WTC11 (cell line): Measurements from ENCODE around the gene DMD. TPM values are rescaled to one million over a fixed set of nuclear protein-coding genes. Genes with fewer than 3 reads are reported as not detected.

Experiments
- ATAC-seq: fragments of 200-7000 bp; cut with Tn5 transposase; 2 replicates; pipeline ENCODE4 v1.10.0; 2021; ENCODE audit warnings: mild to moderate bottlenecking, moderate library complexity
- CTCF ChIA-PET: fragments of 300-600 bp; sonication (Branson Sonifier 250); formaldehyde crosslinking; loops from one replicate; lab custom pipeline; 2021; ENCODE audit warnings: antibody characterized with exemption; lab: Charles Lee
- POLR2A ChIA-PET: fragments of 350-600 bp; sonication (Branson Sonifier 250); formaldehyde crosslinking; loops from one replicate; lab custom pipeline; 2021; ENCODE audit warnings: antibody characterized with exemption; lab: Charles Lee
- DNase-seq: peaks from one replicate; pipeline ENCODE4 v3.0.0; 2021; ENCODE audit warnings: low spot score
- H3K27ac Mint-ChIP-seq: 2 replicates; pipeline ENCODE4 v1.8.0; 2021; ENCODE audit warnings: mixed read lengths
- H3K27me3 Mint-ChIP-seq: 2 replicates; pipeline ENCODE4 v1.8.0; 2021; ENCODE audit warnings: low read depth, mild to moderate bottlenecking, moderate library complexity, mixed read lengths
- H3K36me3 Mint-ChIP-seq: 2 replicates; pipeline ENCODE4 v1.8.0; 2021; ENCODE audit warnings: mixed read lengths
- H3K4me1 Mint-ChIP-seq: 2 replicates; pipeline ENCODE4 v1.8.0; 2022; ENCODE audit warnings: mixed read lengths
- H3K4me3 Mint-ChIP-seq: 2 replicates; pipeline ENCODE4 v1.8.0; 2021; ENCODE audit warnings: mild to moderate bottlenecking, moderate library complexity, mixed read lengths
- H3K9me3 Mint-ChIP-seq: 2 replicates; pipeline ENCODE4 v1.8.0; 2021; ENCODE audit warnings: mixed read lengths
- ATF1 ChIP-seq: sonication (generic); formaldehyde crosslinking; IDR thresholded peaks from 2 replicates; pipeline ENCODE4 v1.8.1; 2023; ENCODE audit warnings: mild to moderate bottlenecking, moderate library complexity, missing genetic modification reagents
- MXD4 ChIP-seq: fragments of 250-450 bp; sonication (Bioruptor Pico); IDR thresholded peaks from 2 replicates; pipeline ENCODE4 v1.8.0; 2021; ENCODE audit warnings: mild to moderate bottlenecking, moderate library complexity, borderline replicate concordance
- NFE2L1 ChIP-seq: sonication (generic); formaldehyde crosslinking; IDR thresholded peaks from 2 replicates; pipeline ENCODE4 v1.8.1; 2023; ENCODE audit warnings: missing genetic modification reagents
- SOX15 ChIP-seq: fragments of 250-450 bp; sonication (Bioruptor Pico); IDR thresholded peaks from 2 replicates; pipeline ENCODE4 v1.9.0; 2021; ENCODE audit warnings: mild to moderate bottlenecking
- TCF7 ChIP-seq: sonication (generic); formaldehyde crosslinking; IDR thresholded peaks from 2 replicates; pipeline ENCODE4 v1.8.0; 2022; ENCODE audit warnings: mild to moderate bottlenecking, low read depth, missing genetic modification reagents, moderate library complexity
- ZNF121 ChIP-seq: sonication (generic); formaldehyde crosslinking; IDR thresholded peaks from 2 replicates; pipeline ENCODE4 v1.8.0; 2023; ENCODE audit warnings: missing genetic modification reagents
- ZNF138 ChIP-seq: sonication (generic); formaldehyde crosslinking; conservative IDR thresholded peaks from 2 replicates; pipeline ENCODE4 v1.8.1; 2022; ENCODE audit warnings: mild to moderate bottlenecking, moderate library complexity, missing genetic modification reagents
- ZNF317 ChIP-seq: sonication (generic); formaldehyde crosslinking; IDR thresholded peaks from 2 replicates; pipeline ENCODE4 v1.8.1; 2023; ENCODE audit warnings: low read depth, mild to moderate bottlenecking, moderate library complexity, missing genetic modification reagents, borderline replicate concordance
- ZNF416 ChIP-seq: fragments of 250-450 bp; sonication (Bioruptor Pico); IDR thresholded peaks from 2 replicates; pipeline ENCODE4 v1.9.0; 2021; ENCODE audit warnings: mild to moderate bottlenecking, inconsistent platforms
- ZNF423 ChIP-seq: fragments of 250-450 bp; sonication (Bioruptor Pico); IDR thresholded peaks from 2 replicates; pipeline ENCODE4 v2.1.2; 2022; ENCODE audit warnings: mild to moderate bottlenecking, moderate library complexity
- total RNA-seq: library from RNA; stranded (reverse); gene quantifications from 3 replicates; pipeline ENCODE4 v1.2.3, GENCODE V29; 2021
- TF ChIP-seq, protein P1 (sequence below): sonication (generic); formaldehyde crosslinking; IDR thresholded peaks from 2 replicates; pipeline ENCODE4 v1.8.1; 2022; ENCODE audit warnings: low read depth, mild to moderate bottlenecking, moderate library complexity, missing genetic modification reagents, borderline replicate concordance
- TF ChIP-seq, protein P2 (sequence below): sonication (generic); formaldehyde crosslinking; IDR thresholded peaks from 2 replicates; pipeline ENCODE4 v1.8.1; 2022; ENCODE audit warnings: low read depth, missing genetic modification reagents, borderline replicate concordance
- TF ChIP-seq, protein P3 (sequence below): sonication (generic); formaldehyde crosslinking; IDR thresholded peaks from 2 replicates; pipeline ENCODE4 v1.8.0; 2022; ENCODE audit warnings: mild to moderate bottlenecking, missing genetic modification reagents
- TF ChIP-seq, protein P4 (sequence below): sonication (generic); formaldehyde crosslinking; conservative IDR thresholded peaks from 2 replicates; pipeline ENCODE4 v1.8.1; 2023; ENCODE audit warnings: mild to moderate bottlenecking, low read depth, missing genetic modification reagents, moderate library complexity
- TF ChIP-seq, protein P5 (sequence below): fragments of 250-450 bp; sonication (Bioruptor Pico); IDR thresholded peaks from 2 replicates; pipeline ENCODE4 v1.8.0; 2021; ENCODE audit warnings: mild to moderate bottlenecking
- TF ChIP-seq, protein P6 (sequence below): sonication (generic); formaldehyde crosslinking; IDR thresholded peaks from 2 replicates; pipeline ENCODE4 v1.8.1; 2023; ENCODE audit warnings: mild to moderate bottlenecking, missing genetic modification reagents, moderate library complexity
- TF ChIP-seq, protein P7 (sequence below): sonication (generic); formaldehyde crosslinking; IDR thresholded peaks from 2 replicates; pipeline ENCODE4 v1.8.1; 2023; ENCODE audit warnings: mild to moderate bottlenecking, missing genetic modification reagents
- TF ChIP-seq, protein P8 (sequence below): fragments of 250-450 bp; sonication (Bioruptor Pico); IDR thresholded peaks from 2 replicates; pipeline ENCODE4 v2.1.2; 2022; ENCODE audit warnings: mild to moderate bottlenecking, moderate library complexity

Gene DMD
- total RNA-seq, 1 experiment from 2014 or later, result 9.1 TPM

DNA sequence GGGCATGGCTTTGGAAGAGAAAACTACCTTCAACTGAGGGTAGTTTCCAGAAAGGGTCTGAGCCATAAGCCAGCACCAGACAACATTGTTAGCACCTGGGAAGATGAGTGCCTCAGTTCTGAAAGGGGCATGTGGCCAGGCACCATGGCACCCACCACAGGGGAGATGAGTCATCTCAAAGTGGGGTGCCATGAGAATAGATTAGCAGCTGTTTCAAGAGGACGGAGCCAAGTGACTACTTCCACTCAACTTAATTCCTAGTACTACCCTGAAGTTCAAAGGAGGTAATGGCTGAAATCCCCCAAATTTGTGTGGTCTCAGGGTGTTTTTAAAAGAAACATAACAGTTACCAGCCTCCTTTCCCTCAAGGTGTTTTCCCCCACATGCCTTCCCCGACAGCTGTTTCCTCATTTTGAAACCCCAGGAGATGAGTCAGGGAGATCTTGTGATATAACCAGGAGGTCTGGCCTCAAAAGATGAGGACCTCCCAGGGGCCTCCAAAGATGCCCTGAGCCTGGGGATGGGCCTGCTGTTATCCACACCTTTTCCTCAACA, 2111.7 kb downstream of the DMD start:
- H3K27ac Mint-ChIP-seq, result no peak overlapping the region
- H3K9me3 Mint-ChIP-seq, result peaks cover 11% of the 10 kb centered on the region; the same call in 1 of the 2 replicates
- TF ChIP-seq TCF7 (CRISPR knock-in tag) (no peak), SOX15 (CRISPR knock-in tag) (no peak), ZNF317 (CRISPR knock-in tag) (no peak), ZNF416 (CRISPR knock-in tag) (no peak), ZNF138 (CRISPR knock-in tag) (no peak), NFE2L1 (CRISPR knock-in tag) (no peak), ATF1 (CRISPR knock-in tag) (no peak), MXD4 (CRISPR knock-in tag) (no peak), ZNF423 (no peak), ZNF121 (CRISPR knock-in tag) (no peak)
- TF ChIP-seq, protein P1, sequence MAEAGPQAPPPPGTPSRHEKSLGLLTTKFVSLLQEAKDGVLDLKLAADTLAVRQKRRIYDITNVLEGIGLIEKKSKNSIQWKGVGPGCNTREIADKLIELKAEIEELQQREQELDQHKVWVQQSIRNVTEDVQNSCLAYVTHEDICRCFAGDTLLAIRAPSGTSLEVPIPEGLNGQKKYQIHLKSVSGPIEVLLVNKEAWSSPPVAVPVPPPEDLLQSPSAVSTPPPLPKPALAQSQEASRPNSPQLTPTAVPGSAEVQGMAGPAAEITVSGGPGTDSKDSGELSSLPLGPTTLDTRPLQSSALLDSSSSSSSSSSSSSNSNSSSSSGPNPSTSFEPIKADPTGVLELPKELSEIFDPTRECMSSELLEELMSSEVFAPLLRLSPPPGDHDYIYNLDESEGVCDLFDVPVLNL (CRISPR knock-in tag), result no peak
- TF ChIP-seq, protein P2, sequence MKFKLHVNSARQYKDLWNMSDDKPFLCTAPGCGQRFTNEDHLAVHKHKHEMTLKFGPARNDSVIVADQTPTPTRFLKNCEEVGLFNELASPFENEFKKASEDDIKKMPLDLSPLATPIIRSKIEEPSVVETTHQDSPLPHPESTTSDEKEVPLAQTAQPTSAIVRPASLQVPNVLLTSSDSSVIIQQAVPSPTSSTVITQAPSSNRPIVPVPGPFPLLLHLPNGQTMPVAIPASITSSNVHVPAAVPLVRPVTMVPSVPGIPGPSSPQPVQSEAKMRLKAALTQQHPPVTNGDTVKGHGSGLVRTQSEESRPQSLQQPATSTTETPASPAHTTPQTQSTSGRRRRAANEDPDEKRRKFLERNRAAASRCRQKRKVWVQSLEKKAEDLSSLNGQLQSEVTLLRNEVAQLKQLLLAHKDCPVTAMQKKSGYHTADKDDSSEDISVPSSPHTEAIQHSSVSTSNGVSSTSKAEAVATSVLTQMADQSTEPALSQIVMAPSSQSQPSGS (CRISPR knock-in tag), result no peak
- TF ChIP-seq, protein P3, sequence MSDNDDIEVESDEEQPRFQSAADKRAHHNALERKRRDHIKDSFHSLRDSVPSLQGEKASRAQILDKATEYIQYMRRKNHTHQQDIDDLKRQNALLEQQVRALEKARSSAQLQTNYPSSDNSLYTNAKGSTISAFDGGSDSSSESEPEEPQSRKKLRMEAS, result no peak
- TF ChIP-seq, protein P4, sequence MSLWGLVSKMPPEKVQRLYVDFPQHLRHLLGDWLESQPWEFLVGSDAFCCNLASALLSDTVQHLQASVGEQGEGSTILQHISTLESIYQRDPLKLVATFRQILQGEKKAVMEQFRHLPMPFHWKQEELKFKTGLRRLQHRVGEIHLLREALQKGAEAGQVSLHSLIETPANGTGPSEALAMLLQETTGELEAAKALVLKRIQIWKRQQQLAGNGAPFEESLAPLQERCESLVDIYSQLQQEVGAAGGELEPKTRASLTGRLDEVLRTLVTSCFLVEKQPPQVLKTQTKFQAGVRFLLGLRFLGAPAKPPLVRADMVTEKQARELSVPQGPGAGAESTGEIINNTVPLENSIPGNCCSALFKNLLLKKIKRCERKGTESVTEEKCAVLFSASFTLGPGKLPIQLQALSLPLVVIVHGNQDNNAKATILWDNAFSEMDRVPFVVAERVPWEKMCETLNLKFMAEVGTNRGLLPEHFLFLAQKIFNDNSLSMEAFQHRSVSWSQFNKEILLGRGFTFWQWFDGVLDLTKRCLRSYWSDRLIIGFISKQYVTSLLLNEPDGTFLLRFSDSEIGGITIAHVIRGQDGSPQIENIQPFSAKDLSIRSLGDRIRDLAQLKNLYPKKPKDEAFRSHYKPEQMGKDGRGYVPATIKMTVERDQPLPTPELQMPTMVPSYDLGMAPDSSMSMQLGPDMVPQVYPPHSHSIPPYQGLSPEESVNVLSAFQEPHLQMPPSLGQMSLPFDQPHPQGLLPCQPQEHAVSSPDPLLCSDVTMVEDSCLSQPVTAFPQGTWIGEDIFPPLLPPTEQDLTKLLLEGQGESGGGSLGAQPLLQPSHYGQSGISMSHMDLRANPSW (CRISPR knock-in tag), result no peak
- TF ChIP-seq, protein P5, sequence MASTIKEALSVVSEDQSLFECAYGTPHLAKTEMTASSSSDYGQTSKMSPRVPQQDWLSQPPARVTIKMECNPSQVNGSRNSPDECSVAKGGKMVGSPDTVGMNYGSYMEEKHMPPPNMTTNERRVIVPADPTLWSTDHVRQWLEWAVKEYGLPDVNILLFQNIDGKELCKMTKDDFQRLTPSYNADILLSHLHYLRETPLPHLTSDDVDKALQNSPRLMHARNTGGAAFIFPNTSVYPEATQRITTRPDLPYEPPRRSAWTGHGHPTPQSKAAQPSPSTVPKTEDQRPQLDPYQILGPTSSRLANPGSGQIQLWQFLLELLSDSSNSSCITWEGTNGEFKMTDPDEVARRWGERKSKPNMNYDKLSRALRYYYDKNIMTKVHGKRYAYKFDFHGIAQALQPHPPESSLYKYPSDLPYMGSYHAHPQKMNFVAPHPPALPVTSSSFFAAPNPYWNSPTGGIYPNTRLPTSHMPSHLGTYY, result no peak
- TF ChIP-seq, protein P6, sequence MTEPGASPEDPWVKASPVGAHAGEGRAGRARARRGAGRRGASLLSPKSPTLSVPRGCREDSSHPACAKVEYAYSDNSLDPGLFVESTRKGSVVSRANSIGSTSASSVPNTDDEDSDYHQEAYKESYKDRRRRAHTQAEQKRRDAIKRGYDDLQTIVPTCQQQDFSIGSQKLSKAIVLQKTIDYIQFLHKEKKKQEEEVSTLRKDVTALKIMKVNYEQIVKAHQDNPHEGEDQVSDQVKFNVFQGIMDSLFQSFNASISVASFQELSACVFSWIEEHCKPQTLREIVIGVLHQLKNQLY (CRISPR knock-in tag), result no peak
- TF ChIP-seq, protein P7, sequence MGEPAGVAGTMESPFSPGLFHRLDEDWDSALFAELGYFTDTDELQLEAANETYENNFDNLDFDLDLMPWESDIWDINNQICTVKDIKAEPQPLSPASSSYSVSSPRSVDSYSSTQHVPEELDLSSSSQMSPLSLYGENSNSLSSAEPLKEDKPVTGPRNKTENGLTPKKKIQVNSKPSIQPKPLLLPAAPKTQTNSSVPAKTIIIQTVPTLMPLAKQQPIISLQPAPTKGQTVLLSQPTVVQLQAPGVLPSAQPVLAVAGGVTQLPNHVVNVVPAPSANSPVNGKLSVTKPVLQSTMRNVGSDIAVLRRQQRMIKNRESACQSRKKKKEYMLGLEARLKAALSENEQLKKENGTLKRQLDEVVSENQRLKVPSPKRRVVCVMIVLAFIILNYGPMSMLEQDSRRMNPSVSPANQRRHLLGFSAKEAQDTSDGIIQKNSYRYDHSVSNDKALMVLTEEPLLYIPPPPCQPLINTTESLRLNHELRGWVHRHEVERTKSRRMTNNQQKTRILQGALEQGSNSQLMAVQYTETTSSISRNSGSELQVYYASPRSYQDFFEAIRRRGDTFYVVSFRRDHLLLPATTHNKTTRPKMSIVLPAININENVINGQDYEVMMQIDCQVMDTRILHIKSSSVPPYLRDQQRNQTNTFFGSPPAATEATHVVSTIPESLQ, result no peak
- TF ChIP-seq, protein P8, sequence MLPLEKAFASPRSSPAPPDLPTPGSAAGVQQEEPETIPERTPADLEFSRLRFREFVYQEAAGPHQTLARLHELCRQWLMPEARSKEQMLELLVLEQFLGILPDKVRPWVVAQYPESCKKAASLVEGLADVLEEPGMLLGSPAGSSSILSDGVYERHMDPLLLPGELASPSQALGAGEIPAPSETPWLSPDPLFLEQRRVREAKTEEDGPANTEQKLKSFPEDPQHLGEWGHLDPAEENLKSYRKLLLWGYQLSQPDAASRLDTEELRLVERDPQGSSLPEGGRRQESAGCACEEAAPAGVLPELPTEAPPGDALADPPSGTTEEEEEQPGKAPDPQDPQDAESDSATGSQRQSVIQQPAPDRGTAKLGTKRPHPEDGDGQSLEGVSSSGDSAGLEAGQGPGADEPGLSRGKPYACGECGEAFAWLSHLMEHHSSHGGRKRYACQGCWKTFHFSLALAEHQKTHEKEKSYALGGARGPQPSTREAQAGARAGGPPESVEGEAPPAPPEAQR (CRISPR knock-in tag), result no peak
- TF ChIP-seq, all 79 proteins: peak for 0
- no peak for DNase-seq
- no peak for ATAC-seq
- H3K27me3 Mint-ChIP-seq, result no peaks in the 10 kb centered on the region
- POLR2A ChIA-PET, result no interaction called here
- no peaks in the 10 kb centered on the region for H3K4me1 Mint-ChIP-seq
- CTCF ChIA-PET, result no interaction called here
- H3K4me3 Mint-ChIP-seq, result no peak overlapping the region
- no peaks in the 10 kb centered on the region; the same call in 1 of the 2 replicates for H3K36me3 Mint-ChIP-seq
